Hippocampal formation (tissue), 2 donors: ENCODE measurements around the gene CALCOCO2.
"Not testable (repeated sequence)": the region's sequence is repeated elsewhere in the genome, so short reads cannot be mapped to it uniquely, and the experiment has no call there.

Experiments used
- DNase-seq, 2 donors: peaks; one replicate each; lab custom pipeline; 2025; lab: John Stamatoyannopoulos, UW

Gene CALCOCO2

DNA sequence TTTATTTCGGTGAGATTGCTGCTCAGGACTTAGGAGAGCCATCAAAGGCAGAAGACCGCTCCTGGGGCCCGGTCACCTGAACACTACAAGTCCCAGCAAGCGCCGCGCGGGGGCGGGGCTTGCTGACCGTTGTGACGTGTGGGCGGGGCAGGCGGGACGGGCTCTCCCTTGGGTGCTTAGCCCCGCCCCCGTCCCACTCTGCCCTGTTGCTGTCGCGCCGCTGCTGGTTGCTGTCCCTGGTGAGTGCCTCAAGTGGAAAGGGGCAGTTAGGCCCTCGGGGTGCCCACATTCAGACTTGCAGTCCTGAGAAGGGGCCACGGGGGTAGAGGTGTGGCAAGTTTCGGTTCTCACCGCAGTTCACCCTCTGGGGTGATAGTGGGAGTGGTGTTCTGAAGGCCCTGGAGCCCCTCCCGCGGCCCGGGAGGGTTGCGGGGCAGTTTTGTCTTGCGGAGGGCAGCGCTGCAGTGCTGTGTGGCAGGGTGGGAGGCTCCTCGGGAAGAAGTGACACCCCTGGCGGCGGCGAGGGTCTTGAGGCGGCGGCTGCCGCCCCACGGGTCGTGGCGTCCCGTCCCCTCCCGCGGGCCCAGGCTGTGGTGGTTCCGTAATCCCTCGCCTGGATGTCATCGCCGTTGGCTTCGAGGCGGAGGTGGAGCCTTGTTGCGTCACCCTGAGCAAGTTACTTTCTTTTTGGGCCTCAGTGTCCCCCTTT lies at the start of gene CALCOCO2:
Gene CALCOCO2 (plus strand): TSS at position 196 of the 709 bp plus-strand sequence. CDS start 10,673 bp downstream, outside the sequence.
- peak; percentile 90 to 91 for DNase-seq

GRCh38 chr17:48787828-48788227 lies 43.0 kb upstream of the CALCOCO2 start:
- no peak for DNase-seq

GRCh38 chr17:48790607-48791127 lies 40.2 kb upstream of the CALCOCO2 start:
- DNase-seq = no peak

DNA sequence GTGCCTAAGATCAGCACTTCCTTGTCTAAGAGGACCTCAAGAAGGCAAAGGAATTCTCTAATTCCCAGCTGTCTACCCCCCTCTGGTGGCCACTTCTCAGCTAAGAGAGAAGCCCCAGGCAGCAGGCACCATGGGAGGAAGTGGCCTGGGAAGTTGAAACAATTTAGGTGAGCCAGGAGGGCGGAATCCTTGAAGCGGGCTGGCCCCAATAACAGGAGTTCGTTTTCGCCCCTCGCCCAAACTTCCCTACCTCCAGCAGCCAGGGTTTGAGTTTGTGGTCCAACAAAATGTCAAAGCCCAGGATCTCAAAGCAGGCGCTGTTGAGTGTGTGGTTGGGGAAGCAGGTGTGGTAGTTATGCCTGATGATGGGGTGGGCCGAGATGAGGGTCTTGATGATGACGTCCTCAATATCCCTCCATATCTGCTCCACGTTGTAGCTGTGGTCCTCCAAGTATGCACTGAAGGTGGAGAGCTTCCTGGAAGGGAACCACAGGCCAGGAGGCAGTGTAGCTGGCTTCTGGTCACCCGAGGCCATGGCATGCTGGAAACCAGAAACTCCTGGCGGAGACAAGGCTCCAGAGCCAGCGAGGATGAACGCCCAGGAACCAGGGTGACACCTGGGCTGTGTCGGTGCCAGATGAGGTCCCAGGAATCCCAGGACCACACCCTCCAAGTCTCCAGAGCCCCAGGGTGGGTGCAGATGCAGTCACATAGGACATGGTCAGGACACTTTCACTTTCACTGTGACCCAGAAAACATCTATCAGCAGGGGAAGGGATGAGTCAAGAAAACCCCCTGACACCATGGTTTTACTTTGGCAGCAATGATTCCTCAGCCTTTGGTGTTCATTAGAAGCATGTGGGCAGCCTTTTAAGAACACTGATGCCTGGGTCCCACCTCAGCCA lies 39.5 kb upstream of the CALCOCO2 start:
- DNase-seq = peak; percentile 32 to 34

- no peak for DNase-seq
These were observed 38.6 kb upstream of the CALCOCO2 start for GRCh38 chr17:48792033-48792798.

DNA sequence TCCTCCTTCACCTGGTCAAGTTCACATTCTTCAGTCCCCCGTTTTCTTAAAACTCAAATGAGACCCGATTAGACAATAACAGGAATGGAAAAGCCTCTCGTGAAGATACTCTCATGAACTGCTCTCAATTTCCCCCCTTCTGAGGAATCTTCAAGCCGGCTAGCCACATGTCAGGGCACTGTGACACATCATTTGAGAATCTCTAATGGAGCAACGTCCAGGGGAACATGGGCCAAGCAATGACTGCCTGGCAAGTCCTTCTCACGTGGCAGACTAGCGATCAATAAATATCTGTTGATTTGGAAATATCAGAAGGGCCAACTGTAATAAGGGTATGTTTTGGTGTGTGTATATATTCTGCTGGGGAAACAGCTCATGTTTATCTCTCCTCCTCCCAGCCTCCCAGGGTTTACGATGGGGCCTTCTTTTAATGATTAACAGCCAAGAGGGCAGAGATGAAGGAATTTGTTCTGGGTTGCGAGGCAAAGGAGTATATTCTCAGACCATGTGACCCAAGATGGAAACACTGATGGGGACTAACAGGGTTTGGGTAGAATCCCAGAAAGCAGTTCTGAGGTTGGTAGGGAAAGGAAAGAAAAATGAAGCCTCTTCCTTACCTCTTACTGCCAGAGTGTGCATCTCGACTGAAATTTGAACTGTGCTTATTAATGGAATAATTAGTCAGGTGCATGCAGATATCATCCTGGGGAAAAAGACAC lies 35.2 kb upstream of the CALCOCO2 start:
- no peak for DNase-seq

GRCh38 chr17:48796163-48796522 lies 34.7 kb upstream of the CALCOCO2 start:
- not testable (repeated sequence) for DNase-seq

DNA sequence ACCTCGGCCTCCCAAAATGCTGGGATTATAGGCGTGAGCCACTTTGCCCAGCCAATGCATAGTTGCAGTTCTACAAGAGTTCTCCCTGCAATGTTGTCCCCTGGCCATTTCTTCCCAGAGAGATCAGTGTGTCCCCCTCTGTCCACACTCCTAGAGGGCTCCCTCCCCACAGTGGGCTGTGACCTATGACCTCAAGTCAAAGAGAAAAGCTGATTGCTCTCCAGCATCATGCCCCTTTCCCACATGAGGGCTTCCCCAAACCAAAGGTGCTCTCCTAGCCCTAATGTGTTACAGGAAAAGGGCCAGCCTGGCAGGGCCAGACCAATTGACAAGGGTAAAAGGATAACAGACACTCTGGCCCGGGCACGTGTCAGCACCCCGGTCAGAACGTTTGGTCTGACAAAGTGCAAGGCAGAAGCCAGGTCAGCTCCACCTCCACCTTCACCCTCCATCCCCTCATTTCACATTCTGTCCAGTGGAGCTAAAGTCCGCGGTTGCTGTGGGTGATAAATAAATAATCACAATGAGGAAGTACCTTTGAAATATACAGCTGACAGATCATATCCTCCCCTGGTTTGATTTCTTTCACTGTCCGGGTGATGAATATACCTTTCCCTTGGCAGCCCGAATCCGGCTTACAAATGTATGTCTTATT lies 31.6 kb upstream of the CALCOCO2 start:
- no peak for DNase-seq

DNA sequence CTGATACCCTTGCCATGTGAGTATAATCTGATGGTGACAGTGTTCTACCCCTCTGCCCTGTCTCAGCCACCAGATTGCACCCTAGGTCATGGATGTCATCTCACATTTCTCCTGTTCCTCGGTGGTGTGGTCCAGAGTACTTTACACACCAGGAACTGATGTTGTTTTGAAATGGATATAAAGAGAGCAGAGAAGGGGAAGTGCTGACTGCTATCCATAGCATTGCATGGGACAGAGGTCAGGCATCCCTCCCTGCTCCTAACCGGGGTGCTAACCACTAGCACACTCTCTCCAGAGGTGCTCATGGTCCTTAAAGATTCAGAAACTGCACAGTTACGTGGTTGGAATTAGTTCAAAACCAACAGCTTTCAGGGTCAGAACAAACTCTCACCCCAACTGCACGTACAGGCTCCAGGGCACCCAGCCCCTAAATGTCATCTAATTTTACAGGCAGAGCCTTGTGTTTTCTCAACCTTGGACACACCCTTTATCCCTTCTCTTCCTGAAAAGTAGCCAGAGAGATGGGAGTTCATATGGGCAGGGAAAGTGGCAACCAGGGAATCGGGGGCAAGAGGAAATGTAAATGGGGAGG lies 30.1 kb upstream of the CALCOCO2 start:
- no peak for DNase-seq

GRCh38 chr17:48804936-48805411 lies 25.9 kb upstream of the CALCOCO2 start:
- DNase-seq = peak; percentile 4 to 22

DNA sequence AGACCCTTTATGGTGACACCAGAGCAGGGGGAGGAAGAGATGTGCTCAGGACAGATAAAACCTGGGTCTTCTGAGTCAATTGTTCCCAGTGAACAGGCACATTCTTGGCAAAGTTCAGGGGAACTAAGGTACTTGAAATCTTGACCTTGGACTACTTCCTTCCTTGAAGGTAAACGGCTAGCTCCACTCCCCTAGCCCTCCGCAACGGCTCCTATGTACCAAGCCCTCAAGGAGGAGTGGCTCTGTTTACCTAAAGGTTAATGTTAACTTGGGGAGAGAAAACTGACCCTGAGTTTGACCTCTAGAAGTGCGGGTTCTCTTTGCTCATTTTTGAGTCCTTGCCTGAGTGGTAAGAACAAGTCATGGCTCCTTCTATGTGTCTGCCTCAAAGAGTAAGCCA lies 21.7 kb upstream of the CALCOCO2 start:
- no peak for DNase-seq

- DNase-seq = no peak
These were observed 18.8 kb upstream of the CALCOCO2 start for GRCh38 chr17:48812001-48812400.

- DNase-seq = no peak
These were observed 16.3 kb upstream of the CALCOCO2 start for GRCh38 chr17:48814504-48814903.

- no peak for DNase-seq
These were observed 15.5 kb upstream of the CALCOCO2 start for GRCh38 chr17:48815311-48815710.

GRCh38 chr17:48816438-48816773 lies 14.4 kb upstream of the CALCOCO2 start:
- DNase-seq = no peak

- DNase-seq = peak; percentile 35 to 55
These were observed 13.9 kb upstream of the CALCOCO2 start, which contains the start of gene TTLL6 for GRCh38 chr17:48816774-48817590. Gene TTLL6 (minus strand): TSS chr17:48817229. CDS start chr17:48817072, 157 bp downstream.

- no peak for DNase-seq
These were observed 12.4 kb upstream of the CALCOCO2 start for GRCh38 chr17:48818361-48818841.

DNA sequence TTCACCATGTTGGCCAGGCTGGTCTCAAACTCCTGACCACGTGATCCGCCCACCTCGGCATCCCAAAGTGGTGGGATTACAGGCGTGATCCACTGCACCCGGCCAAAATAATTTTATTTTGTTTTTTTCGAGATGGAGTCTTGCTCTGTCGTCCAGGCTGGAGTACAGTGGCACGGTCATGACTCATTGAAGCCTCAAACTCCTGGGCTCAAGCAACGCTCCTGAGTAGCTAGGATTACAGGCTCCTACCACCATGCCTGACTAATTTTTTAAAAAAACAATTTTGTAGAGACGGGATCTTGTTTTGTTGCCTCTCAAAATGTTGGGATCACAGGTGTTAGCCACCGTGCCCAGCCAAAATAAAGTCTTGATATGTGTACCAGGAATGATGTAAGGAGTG lies 11.4 kb upstream of the CALCOCO2 start:
- no peak for DNase-seq

- not testable (repeated sequence) for DNase-seq
These were observed 9.9 kb upstream of the CALCOCO2 start for GRCh38 chr17:48820936-48821335.
